Coronary artery (tissue), 2 donors: Measurements from ENCODE around the gene FOXP3.

Experiments
- DNase-seq: peaks from one replicate; pipeline ENCODE4 v3.0.0-alpha.2; 2017; ENCODE audit warnings: low spot score
- H3K27ac ChIP-seq, 2 donors: fragments of 200-600 bp; sonication (generic); one replicate each; pipeline ENCODE4 v1.5.1; 2016 to 2019
- H3K4me3 ChIP-seq: fragments of 200-600 bp; sonication (generic); 2 replicates; pipeline ENCODE4 v1.5.1; 2016; ENCODE audit warnings: mild to moderate bottlenecking, moderate library complexity
- TF ChIP-seq, protein P1 (sequence below): fragments of 200-600 bp; sonication (generic); IDR thresholded peaks from one replicate; pipeline ENCODE4 v1.5.1; 2019; ENCODE audit warnings: antibody characterized with exemption

Gene FOXP3

DNA sequence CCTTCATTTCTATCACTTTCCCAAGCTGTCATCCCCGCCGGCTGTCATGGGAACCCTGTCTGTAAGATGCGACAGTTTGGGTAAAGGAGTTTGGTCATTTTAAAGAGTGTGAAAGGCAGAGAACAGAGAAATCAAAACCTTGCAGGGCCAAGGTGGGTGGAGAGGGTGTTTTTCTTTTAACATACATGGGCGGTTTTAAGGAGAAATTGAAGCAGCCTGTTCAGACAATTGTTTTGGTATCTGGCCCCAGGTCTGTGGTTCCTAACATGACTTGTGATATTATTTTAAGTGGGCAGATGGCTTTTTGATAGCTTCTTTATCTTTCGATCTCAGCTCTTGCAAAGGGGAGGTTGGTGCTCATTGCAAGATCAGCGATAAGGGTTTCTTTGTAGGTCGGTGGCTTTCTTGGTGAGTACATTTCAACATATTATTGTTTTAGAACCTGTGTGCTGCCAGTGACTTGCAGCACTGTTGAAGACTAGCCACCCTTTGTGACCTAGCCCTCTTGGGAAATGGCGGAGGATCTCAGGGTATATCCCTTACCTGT is 8.7 kb upstream of the FOXP3 start:
- no peak overlapping the region for H3K4me3 ChIP-seq
- no peak for DNase-seq
- TF ChIP-seq, protein P1, sequence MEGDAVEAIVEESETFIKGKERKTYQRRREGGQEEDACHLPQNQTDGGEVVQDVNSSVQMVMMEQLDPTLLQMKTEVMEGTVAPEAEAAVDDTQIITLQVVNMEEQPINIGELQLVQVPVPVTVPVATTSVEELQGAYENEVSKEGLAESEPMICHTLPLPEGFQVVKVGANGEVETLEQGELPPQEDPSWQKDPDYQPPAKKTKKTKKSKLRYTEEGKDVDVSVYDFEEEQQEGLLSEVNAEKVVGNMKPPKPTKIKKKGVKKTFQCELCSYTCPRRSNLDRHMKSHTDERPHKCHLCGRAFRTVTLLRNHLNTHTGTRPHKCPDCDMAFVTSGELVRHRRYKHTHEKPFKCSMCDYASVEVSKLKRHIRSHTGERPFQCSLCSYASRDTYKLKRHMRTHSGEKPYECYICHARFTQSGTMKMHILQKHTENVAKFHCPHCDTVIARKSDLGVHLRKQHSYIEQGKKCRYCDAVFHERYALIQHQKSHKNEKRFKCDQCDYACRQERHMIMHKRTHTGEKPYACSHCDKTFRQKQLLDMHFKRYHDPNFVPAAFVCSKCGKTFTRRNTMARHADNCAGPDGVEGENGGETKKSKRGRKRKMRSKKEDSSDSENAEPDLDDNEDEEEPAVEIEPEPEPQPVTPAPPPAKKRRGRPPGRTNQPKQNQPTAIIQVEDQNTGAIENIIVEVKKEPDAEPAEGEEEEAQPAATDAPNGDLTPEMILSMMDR = no peak
- no peak overlapping the region for H3K27ac ChIP-seq

DNA sequence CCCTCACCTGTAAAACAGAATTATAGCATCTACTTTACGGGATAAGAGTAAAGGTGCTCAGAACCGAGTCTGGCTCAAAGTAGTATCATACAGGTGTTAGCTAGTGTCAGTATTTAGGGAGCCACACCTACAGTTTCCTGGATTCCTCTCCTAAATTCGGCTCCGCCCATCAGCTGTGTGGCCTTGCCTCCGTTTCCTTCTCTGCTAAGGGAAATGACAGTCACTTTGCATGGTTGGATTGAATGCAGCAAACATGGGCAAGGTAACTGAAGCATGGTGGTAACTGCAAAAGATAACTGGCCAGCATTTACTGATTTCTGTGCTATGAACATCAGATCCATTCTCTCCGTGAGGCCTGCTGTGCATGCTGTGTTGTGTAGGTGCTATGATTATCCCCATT is 7.9 kb upstream of the FOXP3 start:
- Histone ChIP-seq H3K4me3 (peak overlapping the region; percentile 88), H3K27ac (no peak overlapping the region)
- TF ChIP-seq, protein P1 = no peak
- DNase-seq = no peak

DNA sequence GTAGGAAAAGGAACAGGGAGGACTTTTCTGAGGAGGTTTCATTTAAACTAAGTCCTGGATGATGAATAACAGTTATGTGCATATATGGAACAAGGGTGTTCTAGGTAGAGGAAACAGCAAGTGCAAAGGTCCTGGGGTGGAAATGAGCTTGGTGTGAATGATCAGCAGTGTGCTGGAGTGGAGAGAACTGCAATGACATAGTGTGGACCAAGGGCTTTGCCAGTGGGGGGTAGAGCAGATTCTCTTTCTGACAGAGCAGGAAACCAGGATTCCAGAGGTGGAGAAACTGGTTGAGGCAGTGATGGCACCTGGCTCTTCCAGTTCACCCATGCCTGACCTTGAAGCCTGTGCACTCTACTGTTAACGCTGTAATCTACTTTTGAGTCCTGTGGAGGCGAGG is 6.8 kb upstream of the FOXP3 start:
- Histone ChIP-seq H3K27ac (no peak overlapping the region), H3K4me3 (peak overlapping the region; percentile 88)
- TF ChIP-seq, protein P1 = no peak
- no peak for DNase-seq

DNA sequence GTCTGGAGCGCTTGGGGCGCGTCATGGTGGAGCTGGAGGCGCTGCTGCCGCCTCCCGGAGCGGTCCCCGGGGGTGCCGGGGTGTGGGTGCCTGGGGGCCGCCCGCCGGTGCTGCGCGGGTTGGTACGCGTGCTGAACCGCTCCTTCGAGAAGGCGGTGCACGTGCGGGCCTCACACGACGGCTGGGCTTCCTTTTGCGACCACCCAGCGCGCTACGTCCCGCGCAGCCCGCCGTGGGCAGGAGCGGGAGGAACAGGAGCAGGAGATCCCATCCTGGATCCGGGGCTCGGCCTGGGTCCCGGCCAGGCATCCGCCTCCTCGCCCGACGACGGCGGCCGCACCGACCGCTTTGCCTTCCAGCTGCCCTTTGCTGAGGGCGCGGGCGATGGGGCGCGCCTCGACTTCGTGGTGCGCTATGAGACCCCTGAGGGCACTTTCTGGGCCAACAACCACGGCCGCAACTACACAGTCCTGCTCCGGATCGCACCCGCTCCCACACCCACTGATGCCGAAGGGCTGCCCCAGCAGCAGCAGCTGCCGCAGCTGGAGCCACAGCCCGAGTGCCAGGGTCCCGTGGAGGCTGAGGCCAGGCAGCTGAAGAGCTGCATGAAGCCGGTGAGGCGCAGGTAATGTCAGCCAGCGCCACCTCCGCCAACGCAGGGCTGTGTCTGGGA is 5.9 kb upstream of the FOXP3 start:
- no peak for DNase-seq
- Histone ChIP-seq H3K27ac (peak overlapping the region; percentile 87 to 97), H3K4me3 (peak overlapping the region; percentile 88)
- TF ChIP-seq, protein P1 = no peak

DNA sequence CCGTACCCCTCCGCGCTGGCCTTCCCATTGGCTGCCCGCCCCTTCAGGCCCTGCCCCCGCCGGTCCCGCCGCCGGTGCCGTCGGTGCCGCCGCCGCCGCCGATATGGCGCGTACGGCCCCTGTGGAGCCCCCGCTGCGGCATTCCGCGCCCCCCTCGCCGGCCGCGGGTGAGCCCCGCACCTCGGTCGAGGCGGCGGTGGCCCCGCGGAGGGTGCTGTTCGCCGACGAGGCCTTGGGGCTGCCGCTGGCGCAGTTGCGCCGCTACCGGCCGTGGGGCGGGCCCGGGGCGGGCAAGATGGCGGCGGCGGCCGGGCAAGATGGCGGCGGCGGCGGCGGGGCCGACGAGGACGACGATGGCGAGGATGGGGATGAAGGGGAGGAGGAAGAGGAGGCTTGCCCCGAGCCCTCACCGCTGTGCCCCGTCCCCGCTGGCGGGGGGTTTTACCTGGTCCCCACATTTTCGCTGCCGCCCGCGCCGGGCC is 5.3 kb upstream of the FOXP3 start, which contains the start of gene PPP1R3F:
TSS of gene PPP1R3F (plus strand) at position 27 of the 482 bp plus-strand sequence. CDS start at position 104, 77 bp downstream.
- TF ChIP-seq, protein P1 = no peak
- H3K27ac ChIP-seq = peak within 1 kb of the TSS; percentile 87 to 97
- H3K4me3 ChIP-seq = peak within 1 kb of the TSS; percentile 88
- no peak for DNase-seq

DNA sequence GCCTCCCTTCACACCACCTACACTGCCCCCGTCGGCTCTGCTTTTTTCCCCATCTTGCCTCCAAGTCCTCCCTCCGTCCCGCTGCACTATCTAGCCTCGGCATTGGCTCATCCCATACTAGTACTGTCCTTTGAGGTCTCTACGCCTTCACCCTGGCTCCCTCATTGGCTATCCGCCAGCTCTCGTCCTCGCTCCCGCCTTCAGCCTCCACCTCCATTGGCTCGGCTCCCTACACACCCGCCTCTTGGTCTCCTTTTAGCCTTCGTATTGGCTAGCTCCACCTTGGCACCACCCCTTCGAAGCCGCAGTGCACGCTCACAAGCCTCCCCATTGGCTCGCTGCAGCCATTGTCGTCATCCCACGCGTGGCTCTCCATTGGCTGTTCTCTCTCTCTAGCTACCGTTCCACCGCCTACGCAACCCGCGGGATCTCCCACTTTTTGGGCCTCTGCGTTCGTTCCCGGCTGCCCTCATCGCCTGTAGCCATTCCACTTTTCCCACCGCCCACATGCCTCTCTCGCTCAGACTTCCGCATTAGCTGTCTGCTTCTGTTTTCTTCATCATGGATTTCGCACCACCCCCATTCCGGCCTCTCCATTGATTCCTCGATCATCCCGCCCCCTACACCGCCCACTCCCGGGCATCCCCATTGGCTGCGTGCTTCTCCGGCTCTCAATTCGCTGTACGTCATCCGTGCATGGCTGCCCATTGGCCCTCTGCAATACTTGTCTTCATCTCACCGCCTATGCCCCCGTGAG is 4.7 kb upstream of the FOXP3 start:
- peak; percentile 97 for DNase-seq
- TF ChIP-seq, protein P1 = no peak
- peak overlapping the region; percentile 87 to 97 for H3K27ac ChIP-seq
- H3K4me3 ChIP-seq = peak overlapping the region; percentile 88
